ENCODE data around the gene SS18L1. TPM values are rescaled to one million over a fixed set of nuclear protein-coding genes. Genes with fewer than 3 reads are reported as not detected.

SS18L1 gene
- total RNA-seq, 1 experiment from 2014 or later = 28.1 TPM

- Histone ChIP-seq H3K4me1 (ENCODE audit: control insufficient read depth in 1 of 2, insufficient read depth in 2 of 2, low read length in 2 of 2) (peaks cover 0 to 20% of the 10 kb centered on the region in 2 experiments; a peak in 2 of 4 replicates), H3K9ac (ENCODE audit: low read length) (no peak overlapping the region), H3K36me3 (ENCODE audit: control insufficient read depth in 1 of 2, insufficient read depth in 2 of 2, low read length in 2 of 2) (no peaks in the 10 kb centered on the region), H2AFZ (ENCODE audit: low read depth, low read length, poor library complexity, severe bottlenecking) (no peak overlapping the region), H4K20me1 (ENCODE audit: insufficient read depth) (no peaks in the 10 kb centered on the region), H3K9me2 (ENCODE audit: insufficient read depth) (no peaks in the 10 kb centered on the region), H3K27me3 (ENCODE audit: insufficient read depth, low read length) (peaks cover 12% of the 10 kb centered on the region; the same call in 1 of the 2 replicates), H3K79me2 (ENCODE audit: insufficient read depth, low read length) (no peaks in the 10 kb centered on the region), H3K27ac (ENCODE audit: low read depth, low read length) (no peak overlapping the region), H3K4me3 (replicated peaks in 1 of 2; ENCODE audit: low read depth in 1 of 2, low read length in 2 of 2) (no peak overlapping the region), H3K9me3 (ENCODE audit: control insufficient read depth in 1 of 2, insufficient read depth in 1 of 2, low read depth in 1 of 2, low read length in 2 of 2) (no peaks in the 10 kb centered on the region), H3K4me2 (ENCODE audit: low read length) (no peak overlapping the region)
- ChIA-PET CTCF (no interaction called here), POLR2A (no interaction called here), RAD21 (ENCODE audit: low non-redundant PET in 1 of 2, low total read pairs in 2 of 2, uncharacterized antibody in 2 of 2, unreplicated experiment in 2 of 2) (no interaction called here)
- no peak for ATAC-seq
- BruUV-seq (replicated peaks) = no TSS peak
- no peak for DNase-seq (ENCODE audit: low read depth, low spot score)
- TF ChIP-seq EZH2 (IDR thresholded peaks at IDR 0.05) (no peak), EGR1 (IDR thresholded peaks at IDR 0.05; ENCODE audit: low read depth) (no peak), ZBTB33 (IDR thresholded peaks at IDR 0.05; ENCODE audit: extremely low read depth, insufficient replicate concordance, low read length) (no peak), SIN3A (IDR thresholded peaks at IDR 0.05; ENCODE audit: low read depth) (no peak), CTCF (IDR thresholded peaks at IDR 0.05 in 2 of 3, conservative IDR thresholded peaks at IDR 0.05 in 1 of 3; ENCODE audit: borderline replicate concordance in 1 of 3, insufficient read depth in 1 of 3, low read depth in 2 of 3, low read length in 2 of 3) (no peak), RAD21 (IDR thresholded peaks at IDR 0.05; ENCODE audit: low read depth) (no peak), ZNF274 (IDR thresholded peaks at IDR 0.05; ENCODE audit: low read depth, low read length) (no peak), ZFX (IDR thresholded peaks at IDR 0.05) (no peak), SP1 (IDR thresholded peaks at IDR 0.05; ENCODE audit: low read depth) (no peak), FOSL1 (IDR thresholded peaks at IDR 0.05; ENCODE audit: low read depth) (no peak), MAX (IDR thresholded peaks at IDR 0.05) (no peak), ATF3 (IDR thresholded peaks at IDR 0.05) (no peak), JUND (IDR thresholded peaks at IDR 0.05) (no peak), REST (IDR thresholded peaks at IDR 0.05; ENCODE audit: low read depth) (no peak), POLR2AphosphoS5 (IDR thresholded peaks at IDR 0.05; ENCODE audit: low read depth, low read length) (no peak), CEBPB (IDR thresholded peaks at IDR 0.05; ENCODE audit: low read depth) (no peak), TCF7L2 (IDR thresholded peaks at IDR 0.05; ENCODE audit: borderline replicate concordance, extremely low read depth, insufficient read depth, insufficient read length) (no peak), ELF1 (IDR thresholded peaks at IDR 0.05; ENCODE audit: borderline replicate concordance, low read depth) (no peak)
- intact Hi-C loops (cut with micrococcal nuclease) = no loop called here
Measured at GRCh38 chr20:62229667-62230066, 86.1 kb downstream of the SS18L1 start.

Measured in HCT116 (cell line).